ENCODE data around the gene RAE1.
A peak's percentile ranks its signal among the peaks of the same experiment; 100 is the strongest.

The RAE1 gene

DNA sequence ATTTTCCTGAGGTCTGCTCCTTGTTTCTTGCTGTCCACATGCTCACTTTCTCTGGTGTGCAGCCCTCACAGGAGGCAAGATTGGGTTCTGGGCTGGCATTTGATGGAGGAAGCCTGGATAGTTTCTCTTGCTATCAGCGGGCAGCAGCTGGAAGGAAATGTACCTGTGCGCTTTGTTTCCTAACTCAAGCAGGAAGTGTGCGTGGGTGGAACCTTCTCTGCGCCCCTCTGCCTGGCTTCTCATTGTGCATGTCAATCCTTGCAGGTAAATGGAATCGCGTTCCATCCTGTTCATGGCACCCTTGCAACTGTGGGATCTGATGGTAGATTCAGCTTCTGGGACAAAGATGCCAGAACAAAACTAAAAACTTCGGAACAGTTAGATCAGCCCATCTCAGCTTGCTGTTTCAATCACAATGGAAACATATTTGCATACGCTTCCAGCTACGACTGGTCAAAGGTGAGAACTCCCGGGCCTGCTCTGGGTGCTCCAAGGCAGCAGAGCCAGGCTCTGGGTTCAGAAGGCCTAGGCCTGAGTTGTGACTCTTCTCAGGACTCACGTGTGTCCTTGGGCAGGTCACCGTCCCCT is 23.4 kb downstream of the RAE1 start:
- Histone ChIP-seq H3K27ac (ENCODE audit: low read depth, low read length) (no peak overlapping the region), H3K27me3 (ENCODE audit: control insufficient read depth in 1 of 2, insufficient read depth in 2 of 2, low read length in 2 of 2) (no peaks in the 10 kb centered on the region), H3K36me3 (ENCODE audit: insufficient read depth, low read length) (peaks cover 73% of the 10 kb centered on the region), H3K9me3 (ENCODE audit: low read length) (no peaks in the 10 kb centered on the region), H3K9ac (ENCODE audit: low read length) (no peak overlapping the region), H3K4me1 (ENCODE audit: insufficient read depth, low read length) (no peaks in the 10 kb centered on the region), H3K4me3 (ENCODE audit: low read depth in 1 of 2, low read length in 2 of 2) (no peak overlapping the region)

GRCh38 chr20:57374931-57375651 is 24.0 kb downstream of the RAE1 start:
- Histone ChIP-seq H3K4me1 (ENCODE audit: insufficient read depth, low read length) (no peaks in the 10 kb centered on the region), H3K9ac (ENCODE audit: low read length) (no peak overlapping the region), H3K27ac (ENCODE audit: low read depth, low read length) (no peak overlapping the region)

GRCh38 chr20:57375652-57376230 is 24.7 kb downstream of the RAE1 start:
- Histone ChIP-seq H3K27me3 (ENCODE audit: control insufficient read depth in 1 of 2, insufficient read depth in 2 of 2, low read length in 2 of 2) (no peaks in the 10 kb centered on the region), H3K27ac (ENCODE audit: low read depth, low read length) (no peak overlapping the region), H3K36me3 (ENCODE audit: insufficient read depth, low read length) (peaks cover 68% of the 10 kb centered on the region), H3K9me3 (ENCODE audit: low read length) (no peaks in the 10 kb centered on the region), H3K4me1 (ENCODE audit: insufficient read depth, low read length) (no peaks in the 10 kb centered on the region), H3K4me3 (ENCODE audit: low read depth in 1 of 2, low read length in 2 of 2) (no peak overlapping the region), H3K9ac (ENCODE audit: low read length) (no peak overlapping the region)

More at GRCh38 chr20:57374931-57375651, 24.0 kb downstream of the RAE1 start:
- Histone ChIP-seq H3K27me3 (ENCODE audit: control insufficient read depth in 1 of 2, insufficient read depth in 2 of 2, low read length in 2 of 2) (no peaks in the 10 kb centered on the region), H3K4me3 (ENCODE audit: low read depth in 1 of 2, low read length in 2 of 2) (no peak overlapping the region), H3K9me3 (ENCODE audit: low read length) (no peaks in the 10 kb centered on the region), H3K36me3 (ENCODE audit: insufficient read depth, low read length) (peaks cover 68% of the 10 kb centered on the region)

- Histone ChIP-seq H3K9ac (ENCODE audit: low read length) (no peak overlapping the region), H3K4me3 (ENCODE audit: low read depth in 1 of 2, low read length in 2 of 2) (no peak overlapping the region), H3K9me3 (ENCODE audit: low read length) (no peaks in the 10 kb centered on the region), H3K36me3 (ENCODE audit: insufficient read depth, low read length) (peaks cover 54% of the 10 kb centered on the region), H3K4me1 (ENCODE audit: insufficient read depth, low read length) (no peaks in the 10 kb centered on the region), H3K27me3 (ENCODE audit: control insufficient read depth in 1 of 2, insufficient read depth in 2 of 2, low read length in 2 of 2) (no peaks in the 10 kb centered on the region), H3K27ac (ENCODE audit: low read depth, low read length) (no peak overlapping the region)
Observed at GRCh38 chr20:57377350-57377749, 26.3 kb downstream of the RAE1 start.

GRCh38 chr20:57378107-57378506 is 27.1 kb downstream of the RAE1 start:
- no peaks in the 10 kb centered on the region for H3K4me1 ChIP-seq (ENCODE audit: insufficient read depth, low read length)
- no peak overlapping the region for H3K27ac ChIP-seq (ENCODE audit: low read depth, low read length)
- H3K9me3 ChIP-seq (ENCODE audit: low read length) = no peaks in the 10 kb centered on the region
- no peak overlapping the region for H3K4me3 ChIP-seq (ENCODE audit: low read depth in 1 of 2, low read length in 2 of 2)
- peaks cover 50% of the 10 kb centered on the region for H3K36me3 ChIP-seq (ENCODE audit: insufficient read depth, low read length)
- H3K9ac ChIP-seq (ENCODE audit: low read length) = no peak overlapping the region
- H3K27me3 ChIP-seq (ENCODE audit: control insufficient read depth in 1 of 2, insufficient read depth in 2 of 2, low read length in 2 of 2) = no peaks in the 10 kb centered on the region

DNA sequence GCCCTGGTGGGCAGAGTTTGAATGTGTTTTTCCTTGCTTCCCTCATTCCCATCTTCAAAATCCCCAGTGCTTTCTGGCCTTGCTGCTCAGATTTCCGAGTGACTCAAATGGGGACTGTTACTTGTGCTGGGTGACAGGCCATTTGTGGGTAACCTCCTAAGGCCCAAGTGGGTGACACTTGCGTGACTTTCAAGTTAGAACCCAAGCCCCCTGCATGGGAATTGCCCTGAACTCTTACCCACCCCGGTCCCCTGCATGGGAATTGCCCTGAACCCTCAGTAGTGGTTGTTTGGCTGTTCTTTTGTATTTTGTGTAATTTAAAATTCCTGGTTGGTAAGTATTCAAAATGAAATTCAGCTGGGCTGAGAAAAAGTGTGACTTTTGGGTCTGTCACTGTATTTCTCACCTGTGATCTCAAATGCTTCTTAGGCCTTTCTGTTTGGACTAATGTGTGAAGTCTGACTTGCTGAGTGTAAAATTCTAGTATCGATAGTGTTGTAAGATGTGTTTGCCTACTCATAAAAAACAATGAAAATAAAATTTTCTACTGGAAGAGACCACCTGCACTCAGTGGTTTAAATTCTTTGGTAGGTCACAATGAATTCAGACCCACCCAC is 27.7 kb downstream of the RAE1 start:
- no peak overlapping the region for H3K9ac ChIP-seq (ENCODE audit: low read length)
- no peak overlapping the region for H3K27ac ChIP-seq (ENCODE audit: low read depth, low read length)
- peaks cover 44% of the 10 kb centered on the region for H3K36me3 ChIP-seq (ENCODE audit: insufficient read depth, low read length)

DNA sequence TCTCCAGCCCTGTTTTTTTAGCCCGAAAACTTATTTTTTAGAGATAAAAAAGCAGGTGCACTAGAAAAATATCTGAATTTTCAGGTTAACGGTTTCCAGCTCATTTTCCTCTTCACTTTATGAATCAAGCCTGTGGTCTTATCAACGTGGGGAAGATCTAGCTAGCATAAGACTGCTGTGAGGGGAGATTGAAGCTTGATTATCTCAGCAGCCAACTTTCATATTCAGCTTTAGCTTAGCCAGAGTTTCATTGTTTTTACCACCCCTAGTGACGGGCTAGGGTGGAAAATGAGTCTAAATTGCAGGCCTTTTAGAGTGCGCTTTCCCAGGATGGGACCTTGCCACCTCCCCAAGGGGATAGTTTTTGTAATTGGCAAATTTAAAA is 28.2 kb downstream of the RAE1 start:
- Histone ChIP-seq H3K27ac (ENCODE audit: low read depth, low read length) (no peak overlapping the region), H3K4me1 (ENCODE audit: insufficient read depth, low read length) (no peaks in the 10 kb centered on the region), H3K27me3 (ENCODE audit: control insufficient read depth in 1 of 2, insufficient read depth in 2 of 2, low read length in 2 of 2) (no peaks in the 10 kb centered on the region), H3K4me3 (ENCODE audit: low read depth in 1 of 2, low read length in 2 of 2) (no peak overlapping the region), H3K9me3 (ENCODE audit: low read length) (no peaks in the 10 kb centered on the region), H3K9ac (ENCODE audit: low read length) (no peak overlapping the region), H3K36me3 (ENCODE audit: insufficient read depth, low read length) (peaks cover 42% of the 10 kb centered on the region)

More for the DNA sequence above, 27.7 kb downstream of the RAE1 start:
- no peaks in the 10 kb centered on the region for H3K27me3 ChIP-seq (ENCODE audit: control insufficient read depth in 1 of 2, insufficient read depth in 2 of 2, low read length in 2 of 2)
- H3K9me3 ChIP-seq (ENCODE audit: low read length) = no peaks in the 10 kb centered on the region
- H3K4me3 ChIP-seq (ENCODE audit: low read depth in 1 of 2, low read length in 2 of 2) = no peak overlapping the region
- H3K4me1 ChIP-seq (ENCODE audit: insufficient read depth, low read length) = no peaks in the 10 kb centered on the region

GRCh38 chr20:57380081-57380750 is 29.2 kb downstream of the RAE1 start:
- no peaks in the 10 kb centered on the region for H3K4me1 ChIP-seq (ENCODE audit: insufficient read depth, low read length)

GRCh38 chr20:57381596-57382503 is 30.8 kb downstream of the RAE1 start:
- Histone ChIP-seq H3K9me3 (ENCODE audit: low read length) (no peaks in the 10 kb centered on the region), H3K9ac (ENCODE audit: low read length) (no peak overlapping the region)

More at GRCh38 chr20:57380081-57380750, 29.2 kb downstream of the RAE1 start:
- Histone ChIP-seq H3K36me3 (ENCODE audit: insufficient read depth, low read length) (peaks cover 33% of the 10 kb centered on the region), H3K27me3 (ENCODE audit: control insufficient read depth in 1 of 2, insufficient read depth in 2 of 2, low read length in 2 of 2) (no peaks in the 10 kb centered on the region), H3K9me3 (ENCODE audit: low read length) (no peaks in the 10 kb centered on the region), H3K9ac (ENCODE audit: low read length) (no peak overlapping the region), H3K4me3 (ENCODE audit: low read depth in 1 of 2, low read length in 2 of 2) (no peak overlapping the region), H3K27ac (ENCODE audit: low read depth, low read length) (no peak overlapping the region)

DNA sequence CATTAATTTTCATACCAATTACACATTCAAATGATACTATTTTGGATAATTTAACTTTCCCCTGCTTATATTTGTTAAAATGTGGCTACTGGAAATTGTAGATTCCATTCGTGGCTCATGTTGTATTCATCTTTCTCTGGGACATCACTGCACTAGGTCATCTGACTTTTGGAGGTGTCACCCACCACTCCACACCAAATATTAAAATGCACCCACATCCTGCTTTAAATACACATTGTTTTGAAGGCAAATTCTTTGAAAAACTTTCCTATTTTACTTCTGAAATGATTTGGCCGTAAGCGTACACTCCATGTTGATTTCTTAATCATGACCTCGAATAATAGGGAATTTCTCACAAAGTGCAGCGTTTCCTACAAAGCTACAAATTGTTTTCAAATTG is 31.5 kb downstream of the RAE1 start:
- Histone ChIP-seq H3K27me3 (ENCODE audit: control insufficient read depth in 1 of 2, insufficient read depth in 2 of 2, low read length in 2 of 2) (no peaks in the 10 kb centered on the region), H3K36me3 (ENCODE audit: insufficient read depth, low read length) (peaks cover 16% of the 10 kb centered on the region), H3K4me3 (ENCODE audit: low read depth in 1 of 2, low read length in 2 of 2) (no peak overlapping the region), H3K9ac (ENCODE audit: low read length) (no peak overlapping the region), H3K9me3 (ENCODE audit: low read length) (no peaks in the 10 kb centered on the region), H3K4me1 (ENCODE audit: insufficient read depth, low read length) (no peaks in the 10 kb centered on the region), H3K27ac (ENCODE audit: low read depth, low read length) (no peak overlapping the region)

More at GRCh38 chr20:57381596-57382503, 30.8 kb downstream of the RAE1 start:
- H3K36me3 ChIP-seq (ENCODE audit: insufficient read depth, low read length) = peaks cover 17% of the 10 kb centered on the region
- no peak overlapping the region for H3K4me3 ChIP-seq (ENCODE audit: low read depth in 1 of 2, low read length in 2 of 2)
- no peaks in the 10 kb centered on the region for H3K27me3 ChIP-seq (ENCODE audit: control insufficient read depth in 1 of 2, insufficient read depth in 2 of 2, low read length in 2 of 2)
- peak overlapping the region; percentile 7 for H3K27ac ChIP-seq (ENCODE audit: low read depth, low read length)
- no peaks in the 10 kb centered on the region for H3K4me1 ChIP-seq (ENCODE audit: insufficient read depth, low read length)
